ENCODE measurements around the gene NR1I3.

Gene NR1I3

GRCh38 chr1:161206411-161207140 lies 31.4 kb downstream of the NR1I3 start:
- H3K4me3 ChIP-seq (ENCODE audit: low read depth, low read length), result no peak overlapping the region
- peaks cover 54% of the 10 kb centered on the region for H3K36me3 ChIP-seq
- H3K4me1 ChIP-seq, result peaks cover under 1% of the 10 kb centered on the region; the same call in 1 of the 2 replicates
- H3K27me3 ChIP-seq, result no peaks in the 10 kb centered on the region
- TF ChIP-seq CTCF (IDR thresholded peaks at IDR 0.05; ENCODE audit: low read depth, low read length), result no peak
- no peak for DNase-seq
- H3K9me3 ChIP-seq, result no peaks in the 10 kb centered on the region

DNA sequence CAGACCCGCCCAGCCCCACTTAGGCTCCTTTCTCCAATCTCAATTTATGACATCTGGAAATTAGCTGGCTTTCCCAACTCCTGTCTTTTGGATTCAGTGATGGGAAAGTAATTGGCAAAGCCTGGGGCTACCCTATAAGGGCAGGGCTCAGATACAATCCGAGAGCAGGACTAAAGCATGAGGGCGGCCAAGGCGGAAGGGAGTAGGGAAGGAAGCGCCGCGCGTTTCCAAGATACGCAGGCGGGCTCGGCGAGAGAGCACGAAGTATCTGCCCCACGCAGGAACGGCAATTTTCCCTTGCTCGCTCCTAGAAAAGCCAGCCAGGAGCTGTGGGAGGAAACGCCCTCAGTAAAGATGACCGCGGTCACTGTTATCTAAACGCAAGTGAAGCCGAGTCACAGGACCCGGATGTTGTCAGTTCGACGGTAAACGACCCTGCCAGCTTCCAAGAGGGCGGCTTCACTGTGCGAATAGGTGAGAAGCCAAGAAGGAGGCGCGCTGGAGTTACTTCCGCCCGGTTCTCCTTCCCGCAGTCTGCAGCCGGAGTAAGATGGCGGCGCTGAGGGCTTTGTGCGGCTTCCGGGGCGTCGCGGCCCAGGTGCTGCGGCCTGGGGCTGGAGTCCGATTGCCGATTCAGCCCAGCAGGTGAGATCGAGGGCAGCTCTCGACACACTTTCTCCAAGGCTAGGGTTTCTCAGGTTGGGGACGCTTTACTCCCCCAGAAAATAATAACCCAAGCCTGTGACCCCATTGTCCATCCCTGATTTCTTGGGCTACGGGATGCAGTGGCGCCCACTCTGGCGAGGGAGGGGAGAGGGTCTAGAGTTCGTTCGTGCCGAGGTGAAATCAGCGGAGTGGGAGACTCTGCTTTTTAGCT lies 35.9 kb downstream of the NR1I3 start, which contains the start of gene NDUFS2:
TSS of gene NDUFS2 (plus strand) at position 532 of the 877 bp plus-strand sequence. CDS start at position 551, 19 bp downstream.
- Histone ChIP-seq H3K4me1 (peaks cover 33% of the 10 kb centered on the region), H3K27me3 (no peaks in the 10 kb centered on the region), H3K9me3 (no peaks in the 10 kb centered on the region), H3K4me3 (ENCODE audit: low read depth, low read length) (peak within 1 kb of the TSS; percentile 67), H3K36me3 (peaks cover 17% of the 10 kb centered on the region)
- TF ChIP-seq CTCF (IDR thresholded peaks at IDR 0.05; ENCODE audit: low read depth, low read length), result peak; percentile 48
- peak; percentile 98 for DNase-seq

- Histone ChIP-seq H3K4me1 (peaks cover 39% of the 10 kb centered on the region), H3K36me3 (peaks cover 8% of the 10 kb centered on the region), H3K4me3 (ENCODE audit: low read depth, low read length) (peak overlapping the region; percentile 67), H3K27me3 (no peaks in the 10 kb centered on the region), H3K9me3 (no peaks in the 10 kb centered on the region)
- no peak for DNase-seq
- TF ChIP-seq CTCF (IDR thresholded peaks at IDR 0.05; ENCODE audit: low read depth, low read length), result no peak
Measured at GRCh38 chr1:161200992-161201835, 36.8 kb downstream of the NR1I3 start.

GRCh38 chr1:161200421-161200991 lies 37.5 kb downstream of the NR1I3 start:
- Histone ChIP-seq H3K36me3 (peaks cover 7% of the 10 kb centered on the region; the same call in 1 of the 2 replicates), H3K4me1 (peaks cover 39% of the 10 kb centered on the region), H3K4me3 (ENCODE audit: low read depth, low read length) (no peak overlapping the region), H3K27me3 (no peaks in the 10 kb centered on the region), H3K9me3 (no peaks in the 10 kb centered on the region)
- no peak for TF ChIP-seq CTCF (IDR thresholded peaks at IDR 0.05; ENCODE audit: low read depth, low read length)
- DNase-seq, result no peak

- 0 out of 2 replicates have a peak, but pooled peaks cover 3% of the 10 kb centered on the region for H3K36me3 ChIP-seq
- no peak overlapping the region for H3K4me3 ChIP-seq (ENCODE audit: low read depth, low read length)
- TF ChIP-seq CTCF (IDR thresholded peaks at IDR 0.05; ENCODE audit: low read depth, low read length), result no peak
- peaks cover 39% of the 10 kb centered on the region for H3K4me1 ChIP-seq
- H3K9me3 ChIP-seq, result no peaks in the 10 kb centered on the region
- DNase-seq, result no peak
- H3K27me3 ChIP-seq, result no peaks in the 10 kb centered on the region
Measured at GRCh38 chr1:161199506-161200139, 38.4 kb downstream of the NR1I3 start.
